Activated B cell treated with CpG ODN at 0.5 μM for 24 hours (primary cell): ENCODE results near the gene ACYP1. TPM values are rescaled to one million over a fixed set of nuclear protein-coding genes. Genes with fewer than 3 reads are reported as not detected.
A peak's percentile ranks its signal among the peaks of the same experiment; 100 is the strongest.

ENCODE experiments used
- ATAC-seq: fragments of 200-7000 bp; cut with Tn5 transposase; one replicate; pipeline ENCODE4 v1.10.0; 2021; ENCODE audit warnings: low read depth, mild to moderate bottlenecking, moderate library complexity
- CTCF ChIA-PET: fragments of 350-600 bp; sonication (Branson Sonifier 250); formaldehyde crosslinking; loops from one replicate; lab custom pipeline; 2021; ENCODE audit warnings: antibody characterized with exemption; lab: Charles Lee
- POLR2A ChIA-PET: fragments of 350-600 bp; sonication (Branson Sonifier 250); formaldehyde crosslinking; loops from one replicate; lab custom pipeline; 2021; ENCODE audit warnings: antibody characterized with exemption; lab: Charles Lee
- DNase-seq: peaks from one replicate; pipeline ENCODE4 v3.0.0; 2022
- H3K27ac Mint-ChIP-seq: one replicate; pipeline ENCODE4 v1.8.0; 2020; ENCODE audit warnings: mixed read lengths
- H3K27me3 Mint-ChIP-seq: one replicate; pipeline ENCODE4 v1.8.0; 2021; ENCODE audit warnings: mixed read lengths
- H3K36me3 Mint-ChIP-seq: one replicate; pipeline ENCODE4 v1.8.0; 2021; ENCODE audit warnings: low read depth, mixed read lengths
- H3K4me1 Mint-ChIP-seq: one replicate; pipeline ENCODE4 v1.8.0; 2021; ENCODE audit warnings: mixed read lengths
- H3K4me3 Mint-ChIP-seq: one replicate; pipeline ENCODE4 v1.8.0; 2020; ENCODE audit warnings: mild to moderate bottlenecking, mixed read lengths
- H3K9me3 Mint-ChIP-seq: one replicate; pipeline ENCODE4 v1.8.0; 2020; ENCODE audit warnings: mixed read lengths
- CTCF ChIP-seq: fragments of 200-600 bp; IDR thresholded peaks from one replicate; pipeline ENCODE4 v1.8.0; 2022; ENCODE audit warnings: antibody characterized with exemption, mild to moderate bottlenecking
- intact Hi-C: fragments of 100-400 bp; cut with micrococcal nuclease; formaldehyde crosslinking; loops from one replicate; pipeline ENCODE4 v1.15.1; 2024
- total RNA-seq: library from RNA; stranded (reverse); gene quantifications from 2 replicates; pipeline ENCODE4 v1.2.3, GENCODE V29; 2022

Gene ACYP1
- total RNA-seq, 1 donor from 2014 or later, result 25.9 TPM

GRCh38 chr14:75005357-75005756 is 58.5 kb downstream of the ACYP1 start:
- Mint-ChIP-seq H3K27me3 (no peaks in the 10 kb centered on the region), H3K4me1 (peaks cover 25% of the 10 kb centered on the region), H3K9me3 (no peaks in the 10 kb centered on the region), H3K27ac (no peak overlapping the region), H3K36me3 (peaks cover 66% of the 10 kb centered on the region), H3K4me3 (peak overlapping the region; percentile 7)
- ChIA-PET POLR2A (interaction anchor here (0.7 kb wide), 1 partner anchor 666 kb away, joined by 3 read pairs; no protein-coding TSS in a partner anchor), CTCF (interaction anchor here (0.7 kb wide), 1 partner anchor 303 kb away, joined by 4 read pairs; no protein-coding TSS in a partner anchor)
- no peak for DNase-seq
- no peak for TF ChIP-seq CTCF
- ATAC-seq, result no peak
- intact Hi-C loops, result no loop called here

GRCh38 chr14:75003250-75004027 is 60.4 kb downstream of the ACYP1 start:
- ChIA-PET POLR2A (interaction anchor here (0.5 to 1.6 kb wide), 5 partner anchors 41 to 240 kb away, joined by 3 to 7 read pairs (median 4); partner anchors contain the start of genes ACYP1, RPS6KL1 and YLPM1), CTCF (interaction anchor here (1.5 to 2.9 kb wide), 2 partner anchors 57 to 142 kb away, joined by 5 to 9 read pairs; no protein-coding TSS in a partner anchor)
- intact Hi-C loops, result loop anchor here (2.0 to 5.0 kb wide), 5 partner anchors 41 to 1149 kb away; partner anchors contain the start of genes DLST, ERG28, GPATCH2L and MLH3
- Mint-ChIP-seq H3K27ac (peak overlapping the region; percentile 96), H3K36me3 (peaks cover 49% of the 10 kb centered on the region), H3K9me3 (no peaks in the 10 kb centered on the region), H3K27me3 (no peaks in the 10 kb centered on the region), H3K4me1 (peaks cover 25% of the 10 kb centered on the region), H3K4me3 (peak overlapping the region; percentile 99)
- no peak for ATAC-seq
- no peak for TF ChIP-seq CTCF
- DNase-seq, result no peak

Other genes with a start within 250 kb of the ACYP1 start
- 0.07 TPM in 1 of 2 replicates, not detected in the other for gene PROX2, start 187.9 kb downstream of the ACYP1 start, total RNA-seq
- 73.1 and 90.4 TPM in 2 replicates for gene DLST, start 182.1 kb downstream of the ACYP1 start, total RNA-seq
- gene RPS6KL1, start 140.8 kb downstream of the ACYP1 start, total RNA-seq, result 5.2 and 7.0 TPM in 2 replicates
- gene PGF, start 108.4 kb downstream of the ACYP1 start, total RNA-seq, result not detected in 2 replicates
- gene EIF2B2, start 61.1 kb downstream of the ACYP1 start, total RNA-seq, result 36.6 and 37.2 TPM in 2 replicates
- 20.0 and 21.7 TPM in 2 replicates for gene MLH3, start 12.6 kb downstream of the ACYP1 start, total RNA-seq
- gene ZC2HC1C, start 5.6 kb upstream of the ACYP1 start, total RNA-seq, result 0.91 TPM in 1 of 2 replicates, not detected in the other
- 96.1 and 97.7 TPM in 2 replicates for gene NEK9, start 63.0 kb upstream of the ACYP1 start, total RNA-seq
- 124 and 130 TPM in 2 replicates for gene TMED10, start 112.6 kb upstream of the ACYP1 start, total RNA-seq
- gene FOS, start 214.8 kb upstream of the ACYP1 start, total RNA-seq, result 27.1 and 37.8 TPM in 2 replicates